Measurements from ENCODE around the gene NUP160.
"Not testable (repeated sequence)": the region's sequence is repeated elsewhere in the genome, so short reads cannot be mapped to it uniquely, and the experiment has no call there.

Gene NUP160

DNA sequence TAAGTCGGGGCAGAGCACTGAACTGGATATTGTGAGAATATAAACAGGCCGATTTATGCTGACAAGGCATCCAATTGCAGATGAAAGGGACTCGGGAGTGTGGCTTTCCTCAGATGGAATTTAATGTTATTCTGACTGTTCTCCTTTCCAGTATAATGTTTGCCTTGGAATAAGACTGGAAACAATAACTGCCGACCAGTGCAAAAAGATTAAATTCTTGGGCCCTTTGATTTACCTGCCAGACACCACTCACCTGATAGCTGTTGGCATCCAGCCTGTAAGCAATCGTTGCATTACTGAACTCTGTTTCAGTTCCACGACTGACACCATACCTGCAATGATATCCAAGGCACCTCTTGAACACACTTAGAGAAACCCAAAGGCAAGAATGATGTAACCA, 10.9 kb downstream of the NUP160 start:
- Histone ChIP-seq H3K9me3 (ENCODE audit: low read depth, low read length) (no peaks in the 10 kb centered on the region), H3K27ac (0 out of 2 replicates have a peak overlapping the region, but pooled peaks have one; percentile 25), H3K4me3 (no peak overlapping the region), H3K36me3 (ENCODE audit: insufficient read depth, low read length) (peaks cover 95% of the 10 kb centered on the region), H3K9ac (ENCODE audit: insufficient read length) (no peak overlapping the region)
- no peak for DNase-seq (ENCODE audit: low read depth, low spot score)
- TF ChIP-seq POLR2AphosphoS5 (IDR thresholded peaks at IDR 0.05; ENCODE audit: borderline replicate concordance, low read depth, low read length) (no peak), EZH2 (IDR thresholded peaks at IDR 0.05) (no peak), FOXP2 (optimal IDR thresholded peaks at IDR 0.05; ENCODE audit: control extremely low read depth, extremely low read length, insufficient read depth) (no peak)

GRCh38 chr11:47830013-47830412, 18.1 kb downstream of the NUP160 start:
- not testable (repeated sequence) for H3K9ac ChIP-seq (ENCODE audit: insufficient read length); H3K4me3 ChIP-seq; H3K27ac ChIP-seq; DNase-seq (ENCODE audit: low read depth, low spot score); H3K9me3 ChIP-seq (ENCODE audit: low read depth, low read length)
- H3K36me3 ChIP-seq (ENCODE audit: insufficient read depth, low read length), result peaks cover 95% of the 10 kb centered on the region

DNA sequence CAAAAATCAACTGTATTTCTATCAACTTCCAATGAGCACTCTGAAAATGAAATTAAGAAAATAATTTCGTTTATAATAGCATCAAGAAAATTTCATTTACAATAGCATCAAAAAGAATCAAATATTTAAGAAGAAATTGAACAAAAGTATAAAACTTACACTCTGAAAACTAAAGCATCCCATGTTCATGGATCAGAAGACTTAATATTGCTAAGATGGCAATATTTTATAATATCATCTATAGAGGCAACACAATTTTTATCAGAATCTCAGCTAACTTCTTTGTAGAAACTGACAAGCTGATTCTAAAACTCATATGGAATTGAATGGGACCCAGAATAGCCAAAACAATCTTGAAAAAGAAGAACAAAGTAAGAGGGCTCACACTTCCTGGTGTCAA, 19.9 kb downstream of the NUP160 start:
- no peak for TF ChIP-seq EZH2 (IDR thresholded peaks at IDR 0.05)
- no peak for TF ChIP-seq POLR2AphosphoS5 (IDR thresholded peaks at IDR 0.05; ENCODE audit: borderline replicate concordance, low read depth, low read length)
- no peak for TF ChIP-seq FOXP2 (optimal IDR thresholded peaks at IDR 0.05; ENCODE audit: control extremely low read depth, extremely low read length, insufficient read depth)
- peaks cover 89% of the 10 kb centered on the region for H3K36me3 ChIP-seq (ENCODE audit: insufficient read depth, low read length)

DNA sequence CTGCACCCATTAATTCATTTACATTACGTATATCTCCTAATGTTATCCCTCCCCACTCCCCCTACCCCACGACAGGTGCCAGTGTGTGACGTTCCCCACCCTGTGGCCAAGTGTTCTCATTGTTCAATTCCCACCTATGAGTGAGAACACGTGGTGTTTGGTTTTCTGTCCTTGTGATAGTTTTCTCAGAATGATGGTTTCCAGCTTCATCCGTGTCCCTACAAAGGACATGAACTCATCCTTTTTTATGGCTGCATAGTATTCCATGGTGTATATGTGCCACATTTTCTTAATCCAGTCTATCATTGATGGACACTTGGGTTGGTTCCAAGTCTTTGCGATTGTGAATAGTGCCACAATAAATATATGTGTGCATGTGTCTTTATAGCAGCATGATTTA, 25.5 kb downstream of the NUP160 start:
- peaks cover 83% of the 10 kb centered on the region for H3K36me3 ChIP-seq (ENCODE audit: insufficient read depth, low read length)

More for the DNA sequence above, 19.9 kb downstream of the NUP160 start:
- Histone ChIP-seq H3K9ac (ENCODE audit: insufficient read length) (no peak overlapping the region), H3K4me3 (no peak overlapping the region), H3K9me3 (ENCODE audit: low read depth, low read length) (no peaks in the 10 kb centered on the region), H3K27ac (0 out of 2 replicates have a peak overlapping the region, but pooled peaks have one; percentile 9)
- DNase-seq (ENCODE audit: low read depth, low spot score), result no peak

DNA sequence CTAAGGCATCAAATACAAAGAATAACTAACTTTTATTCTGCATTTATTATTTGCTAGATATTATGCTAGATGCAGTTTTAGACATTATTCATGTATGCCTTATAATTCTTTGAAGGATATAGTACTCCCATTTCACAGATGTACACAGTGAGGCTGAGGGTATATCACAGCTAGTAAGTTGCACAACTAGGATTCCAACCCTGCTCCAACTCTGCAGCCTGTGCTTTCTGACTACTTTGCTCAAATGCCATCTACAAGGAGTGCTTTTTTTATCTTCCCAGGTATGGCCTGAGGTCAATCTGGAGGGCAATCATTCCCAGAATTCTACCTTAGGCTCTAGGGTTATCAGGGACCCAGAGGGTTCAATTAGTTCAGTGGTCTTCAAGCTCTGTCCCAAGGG, 28.4 kb downstream of the NUP160 start:
- Histone ChIP-seq H3K9me3 (ENCODE audit: low read depth, low read length) (no peaks in the 10 kb centered on the region), H3K9ac (ENCODE audit: insufficient read length) (no peak overlapping the region), H3K27ac (no peak overlapping the region), H3K4me3 (no peak overlapping the region), H3K36me3 (ENCODE audit: insufficient read depth, low read length) (peaks cover 81% of the 10 kb centered on the region)
- TF ChIP-seq FOXP2 (optimal IDR thresholded peaks at IDR 0.05; ENCODE audit: control extremely low read depth, extremely low read length, insufficient read depth), result no peak
- no peak for TF ChIP-seq EZH2 (IDR thresholded peaks at IDR 0.05)
- no peak for TF ChIP-seq POLR2AphosphoS5 (IDR thresholded peaks at IDR 0.05; ENCODE audit: borderline replicate concordance, low read depth, low read length)
- DNase-seq (ENCODE audit: low read depth, low spot score), result no peak

More for the DNA sequence above, 25.5 kb downstream of the NUP160 start:
- H3K27ac ChIP-seq; H3K4me3 ChIP-seq; H3K9me3 ChIP-seq (ENCODE audit: low read depth, low read length); DNase-seq (ENCODE audit: low read depth, low spot score); H3K9ac ChIP-seq (ENCODE audit: insufficient read length): not testable (repeated sequence)

GRCh38 chr11:47800759-47801158, 47.4 kb downstream of the NUP160 start:
- Histone ChIP-seq H3K27ac (no peak overlapping the region), H3K4me3 (no peak overlapping the region), H3K9ac (ENCODE audit: insufficient read length) (no peak overlapping the region), H3K36me3 (ENCODE audit: insufficient read depth, low read length) (peaks cover 92% of the 10 kb centered on the region), H3K9me3 (ENCODE audit: low read depth, low read length) (no peaks in the 10 kb centered on the region)
- no peak for DNase-seq (ENCODE audit: low read depth, low spot score)
- TF ChIP-seq POLR2AphosphoS5 (IDR thresholded peaks at IDR 0.05; ENCODE audit: borderline replicate concordance, low read depth, low read length) (no peak), EZH2 (IDR thresholded peaks at IDR 0.05) (no peak)

- H3K9ac ChIP-seq (ENCODE audit: insufficient read length), result no peak overlapping the region
- no peaks in the 10 kb centered on the region for H3K9me3 ChIP-seq (ENCODE audit: low read depth, low read length)
- peaks cover 97% of the 10 kb centered on the region for H3K36me3 ChIP-seq (ENCODE audit: insufficient read depth, low read length)
- H3K27ac ChIP-seq, result no peak overlapping the region
- no peak for DNase-seq (ENCODE audit: low read depth, low spot score)
- no peak for TF ChIP-seq POLR2AphosphoS5 (IDR thresholded peaks at IDR 0.05; ENCODE audit: borderline replicate concordance, low read depth, low read length)
- TF ChIP-seq EZH2 (IDR thresholded peaks at IDR 0.05), result no peak
- TF ChIP-seq FOXP2 (optimal IDR thresholded peaks at IDR 0.05; ENCODE audit: control extremely low read depth, extremely low read length, insufficient read depth), result no peak
- H3K4me3 ChIP-seq, result no peak overlapping the region
These were observed 50.5 kb downstream of the NUP160 start for GRCh38 chr11:47797633-47798032.

DNA sequence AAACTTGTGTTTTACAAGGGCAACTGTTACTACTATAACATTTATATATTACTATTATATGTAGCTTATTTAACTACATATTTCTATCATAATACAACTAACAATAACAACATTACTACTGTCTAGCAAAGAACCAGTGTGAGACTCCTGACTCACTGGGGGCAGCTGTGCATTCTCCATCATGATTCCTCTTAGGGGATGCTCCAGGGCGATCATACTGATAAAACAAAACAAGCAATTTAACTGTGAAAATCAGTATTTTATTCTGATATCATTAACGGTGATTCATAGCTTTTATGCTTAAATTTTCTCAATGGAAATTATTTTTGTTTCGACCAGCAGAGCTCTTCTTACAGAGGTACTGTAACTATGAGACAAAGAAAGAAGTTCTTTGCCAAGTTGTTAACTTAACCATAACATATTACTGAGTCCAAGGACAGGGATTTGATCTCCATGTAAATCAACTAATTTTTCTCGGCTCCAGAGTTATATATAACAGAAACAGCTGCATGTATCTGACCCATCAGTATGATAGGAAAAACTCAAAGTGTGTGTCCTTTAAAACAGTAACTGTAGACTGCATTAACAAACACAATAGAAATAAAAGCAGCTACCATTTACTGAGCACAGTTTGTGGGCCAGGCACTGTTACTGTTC, 56.2 kb downstream of the NUP160 start:
- TF ChIP-seq FOXP2 (optimal IDR thresholded peaks at IDR 0.05; ENCODE audit: control extremely low read depth, extremely low read length, insufficient read depth) (no peak), EZH2 (IDR thresholded peaks at IDR 0.05) (no peak), POLR2AphosphoS5 (IDR thresholded peaks at IDR 0.05; ENCODE audit: borderline replicate concordance, low read depth, low read length) (no peak)

GRCh38 chr11:47790017-47790416, 58.1 kb downstream of the NUP160 start:
- not testable (repeated sequence) for DNase-seq (ENCODE audit: low read depth, low spot score)

More for the DNA sequence above, 56.2 kb downstream of the NUP160 start:
- Histone ChIP-seq H3K4me3 (no peak overlapping the region), H3K9me3 (ENCODE audit: low read depth, low read length) (no peaks in the 10 kb centered on the region), H3K9ac (ENCODE audit: insufficient read length) (no peak overlapping the region), H3K36me3 (ENCODE audit: insufficient read depth, low read length) (peaks cover 88% of the 10 kb centered on the region), H3K27ac (0 out of 2 replicates have a peak overlapping the region, but pooled peaks have one; percentile 7)
- DNase-seq (ENCODE audit: low read depth, low spot score), result no peak

More at GRCh38 chr11:47790017-47790416, 58.1 kb downstream of the NUP160 start:
- H3K36me3 ChIP-seq (ENCODE audit: insufficient read depth, low read length), result peaks cover 85% of the 10 kb centered on the region
- not testable (repeated sequence) for H3K9ac ChIP-seq (ENCODE audit: insufficient read length); H3K4me3 ChIP-seq; H3K9me3 ChIP-seq (ENCODE audit: low read depth, low read length); H3K27ac ChIP-seq

Data from SK-N-MC (cell line).